ENCODE results near the gene PDE3A. TPM values are rescaled to one million over a fixed set of nuclear protein-coding genes. Genes with fewer than 3 reads are reported as not detected.

Gene PDE3A
- total RNA-seq, 2 donors from 2014 or later, result 80.7 to 127 TPM

DNA sequence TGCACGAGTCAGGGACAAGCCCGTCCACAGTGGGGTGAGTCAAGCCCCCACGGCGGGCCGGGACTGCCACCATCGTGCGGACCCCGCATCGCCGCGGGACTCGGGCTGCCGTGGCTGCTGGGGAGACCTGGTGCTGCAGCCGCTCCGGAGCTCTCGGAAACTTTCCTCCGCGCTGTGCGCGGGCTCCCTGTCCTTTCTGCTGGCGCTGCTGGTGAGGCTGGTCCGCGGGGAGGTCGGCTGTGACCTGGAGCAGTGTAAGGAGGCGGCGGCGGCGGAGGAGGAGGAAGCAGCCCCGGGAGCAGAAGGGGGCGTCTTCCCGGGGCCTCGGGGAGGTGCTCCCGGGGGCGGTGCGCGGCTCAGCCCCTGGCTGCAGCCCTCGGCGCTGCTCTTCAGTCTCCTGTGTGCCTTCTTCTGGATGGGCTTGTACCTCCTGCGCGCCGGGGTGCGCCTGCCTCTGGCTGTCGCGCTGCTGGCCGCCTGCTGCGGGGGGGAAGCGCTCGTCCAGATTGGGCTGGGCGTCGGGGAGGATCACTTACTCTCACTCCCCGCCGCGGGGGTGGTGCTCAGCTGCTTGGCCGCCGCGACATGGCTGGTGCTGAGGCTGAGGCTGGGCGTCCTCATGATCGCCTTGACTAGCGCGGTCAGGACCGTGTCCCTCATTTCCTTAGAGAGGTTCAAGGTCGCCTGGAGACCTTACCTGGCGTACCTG, 1.1 kb downstream of the PDE3A start:
- TF ChIP-seq, protein P1, sequence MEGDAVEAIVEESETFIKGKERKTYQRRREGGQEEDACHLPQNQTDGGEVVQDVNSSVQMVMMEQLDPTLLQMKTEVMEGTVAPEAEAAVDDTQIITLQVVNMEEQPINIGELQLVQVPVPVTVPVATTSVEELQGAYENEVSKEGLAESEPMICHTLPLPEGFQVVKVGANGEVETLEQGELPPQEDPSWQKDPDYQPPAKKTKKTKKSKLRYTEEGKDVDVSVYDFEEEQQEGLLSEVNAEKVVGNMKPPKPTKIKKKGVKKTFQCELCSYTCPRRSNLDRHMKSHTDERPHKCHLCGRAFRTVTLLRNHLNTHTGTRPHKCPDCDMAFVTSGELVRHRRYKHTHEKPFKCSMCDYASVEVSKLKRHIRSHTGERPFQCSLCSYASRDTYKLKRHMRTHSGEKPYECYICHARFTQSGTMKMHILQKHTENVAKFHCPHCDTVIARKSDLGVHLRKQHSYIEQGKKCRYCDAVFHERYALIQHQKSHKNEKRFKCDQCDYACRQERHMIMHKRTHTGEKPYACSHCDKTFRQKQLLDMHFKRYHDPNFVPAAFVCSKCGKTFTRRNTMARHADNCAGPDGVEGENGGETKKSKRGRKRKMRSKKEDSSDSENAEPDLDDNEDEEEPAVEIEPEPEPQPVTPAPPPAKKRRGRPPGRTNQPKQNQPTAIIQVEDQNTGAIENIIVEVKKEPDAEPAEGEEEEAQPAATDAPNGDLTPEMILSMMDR (IDR thresholded peaks at IDR 0.05), result peak in 1 of 2 donors; percentile 58
- H3K4me1 ChIP-seq, result peaks cover 0 to 7% of the 10 kb centered on the region in 2 donors

DNA sequence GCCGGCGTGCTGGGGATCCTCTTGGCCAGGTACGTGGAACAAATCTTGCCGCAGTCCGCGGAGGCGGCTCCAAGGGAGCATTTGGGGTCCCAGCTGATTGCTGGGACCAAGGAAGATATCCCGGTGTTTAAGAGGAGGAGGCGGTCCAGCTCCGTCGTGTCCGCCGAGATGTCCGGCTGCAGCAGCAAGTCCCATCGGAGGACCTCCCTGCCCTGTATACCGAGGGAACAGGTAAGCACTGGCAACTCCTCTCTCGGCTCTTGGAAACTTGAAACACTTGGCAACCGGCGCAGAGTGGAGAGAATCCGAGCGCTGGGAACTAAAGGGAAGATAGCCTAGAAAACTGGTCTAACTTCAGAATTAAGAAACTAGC, 1.7 kb downstream of the PDE3A start:
- Histone ChIP-seq H3K9me3 (no peaks in the 10 kb centered on the region), H3K4me1 (peaks cover 0 to 10% of the 10 kb centered on the region in 2 donors), H3K36me3 (no peaks in the 10 kb centered on the region), H3K27ac (peak overlapping the region; percentile 94 to 98), H3K4me3 (peak overlapping the region; percentile 70 to 76), H3K27me3 (no peaks in the 10 kb centered on the region)
- DNase-seq (ENCODE audit: low spot score), result peak; percentile 66
- TF ChIP-seq, protein P1 (IDR thresholded peaks at IDR 0.05), result no peak

More for the DNA sequence above, 1.1 kb downstream of the PDE3A start:
- H3K9me3 ChIP-seq, result no peaks in the 10 kb centered on the region
- DNase-seq (ENCODE audit: low spot score), result peak; percentile 86
- H3K27ac ChIP-seq, result peak overlapping the region; percentile 94 to 98
- peak overlapping the region; percentile 70 to 76 for H3K4me3 ChIP-seq
- H3K27me3 ChIP-seq, result no peaks in the 10 kb centered on the region
- H3K36me3 ChIP-seq, result no peaks in the 10 kb centered on the region

DNA sequence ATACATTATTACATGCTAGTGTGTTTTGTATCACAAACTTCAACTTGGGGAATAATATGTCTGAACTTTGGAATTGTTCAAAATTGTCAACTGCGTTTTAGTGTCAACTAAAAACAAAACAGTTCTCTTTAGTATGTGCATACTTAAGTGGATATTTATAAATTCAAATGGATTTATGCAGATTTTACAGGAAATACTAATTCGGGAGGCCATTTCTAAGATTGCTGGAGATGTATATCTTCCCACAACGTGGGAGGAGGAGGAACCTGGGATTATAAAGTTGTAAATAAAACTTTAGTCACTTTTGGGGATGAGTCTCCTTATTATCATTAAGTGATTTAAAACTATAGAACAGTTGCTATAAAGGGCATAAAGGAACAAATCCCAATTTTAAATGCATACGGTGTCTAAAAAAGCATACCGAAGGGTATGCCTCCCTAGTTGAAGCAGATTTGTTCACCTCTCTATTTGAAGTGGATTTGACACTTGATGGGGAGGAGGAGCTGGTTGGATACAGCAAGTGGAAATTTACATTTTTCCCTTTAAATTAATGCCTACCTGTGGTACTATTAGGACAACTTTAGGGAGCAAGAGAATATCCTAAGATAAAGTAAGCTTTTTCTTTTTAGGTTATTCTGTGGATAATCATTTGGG, 2.7 kb downstream of the PDE3A start:
- H3K4me1 ChIP-seq, result peaks cover 0 to 12% of the 10 kb centered on the region in 2 donors
- H3K9me3 ChIP-seq, result no peaks in the 10 kb centered on the region
- peak overlapping the region; percentile 94 to 98 for H3K27ac ChIP-seq
- no peaks in the 10 kb centered on the region for H3K27me3 ChIP-seq
- no peak for DNase-seq (ENCODE audit: low spot score)
- no peaks in the 10 kb centered on the region for H3K36me3 ChIP-seq
- H3K4me3 ChIP-seq, result peak overlapping the region; percentile 70 to 76
- TF ChIP-seq, protein P1 (IDR thresholded peaks at IDR 0.05), result no peak

DNA sequence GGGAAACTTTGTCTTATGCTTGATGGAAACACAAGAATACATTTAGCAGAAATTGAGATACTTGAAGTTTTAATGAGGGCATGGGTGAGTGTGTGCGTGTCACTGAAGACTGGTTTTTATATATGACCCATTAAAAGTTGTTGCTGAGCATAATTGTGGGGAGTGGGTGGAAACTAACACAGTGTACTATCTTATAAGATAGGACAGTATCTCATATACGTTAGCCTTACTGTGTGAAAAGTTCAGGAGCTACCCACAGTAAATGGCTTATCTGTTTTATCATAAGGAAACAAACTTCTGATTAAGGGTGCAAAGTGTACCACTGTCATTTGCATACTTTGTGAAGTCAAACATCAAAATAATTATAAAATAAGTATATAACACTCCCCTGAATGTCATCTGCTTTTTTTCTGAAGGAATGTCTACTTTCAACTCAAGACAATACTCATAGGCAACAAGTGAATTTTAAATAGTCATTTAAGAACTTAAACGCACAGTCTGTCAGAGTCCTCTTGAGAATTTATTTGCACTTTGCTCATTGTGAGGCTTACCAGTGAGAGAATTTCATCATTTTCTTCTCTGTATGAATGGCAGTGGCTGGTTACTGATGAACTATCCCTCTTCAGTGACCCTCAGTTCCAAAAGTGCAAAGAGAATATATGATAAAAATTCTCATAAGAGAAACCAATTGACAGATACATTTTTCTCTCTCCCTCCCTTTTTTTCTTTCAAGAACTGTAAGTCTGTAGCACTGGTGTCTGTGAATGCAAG, 4.2 kb downstream of the PDE3A start:
- Histone ChIP-seq H3K36me3 (no peaks in the 10 kb centered on the region), H3K27me3 (no peaks in the 10 kb centered on the region), H3K27ac (peak overlapping the region; percentile 94 to 98), H3K4me1 (peaks cover 0 to 8% of the 10 kb centered on the region in 2 donors), H3K4me3 (peak overlapping the region; percentile 70 to 76), H3K9me3 (no peaks in the 10 kb centered on the region)
- TF ChIP-seq, protein P1 (IDR thresholded peaks at IDR 0.05), result no peak
- no peak for DNase-seq (ENCODE audit: low spot score)

DNA sequence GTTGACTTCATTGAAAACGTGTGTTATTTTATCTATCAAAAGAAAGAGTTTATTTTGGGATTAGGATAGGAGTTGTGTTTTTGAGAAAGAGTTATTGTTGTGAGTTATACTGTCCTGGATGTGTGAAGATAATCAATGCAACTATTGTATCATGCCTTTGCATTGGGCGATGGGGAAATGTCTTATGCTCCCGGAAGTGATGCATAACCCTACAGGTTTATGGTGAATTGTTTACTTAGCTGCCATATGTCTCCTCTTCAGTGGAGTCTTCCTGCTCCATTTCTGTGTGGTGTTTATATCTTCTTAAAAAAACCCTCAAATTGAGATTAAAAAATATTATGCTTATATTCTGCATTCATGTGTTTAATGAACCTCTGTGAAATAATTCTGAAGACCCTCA, 6.5 kb downstream of the PDE3A start:
- Histone ChIP-seq H3K27ac (peak overlapping the region; percentile 94 to 98), H3K4me1 (peaks cover 0 to 18% of the 10 kb centered on the region in 2 donors), H3K27me3 (no peaks in the 10 kb centered on the region), H3K9me3 (no peaks in the 10 kb centered on the region), H3K4me3 (peak overlapping the region in 1 of 2 donors; percentile 16), H3K36me3 (no peaks in the 10 kb centered on the region)
- TF ChIP-seq, protein P1 (IDR thresholded peaks at IDR 0.05), result no peak
- DNase-seq (ENCODE audit: low spot score), result no peak
